Parathyroid adenoma (tissue), 2 donors: ENCODE measurements around the gene B3GALNT2.

Source experiments
- H2AFZ ChIP-seq: fragments of 300-600 bp; sonication (generic); one replicate; pipeline ENCODE4 v1.7.0; 2017; ENCODE audit warnings: antibody characterized with exemption, mild to moderate bottlenecking
- H3K27ac ChIP-seq: fragments of 300-600 bp; sonication (generic); one replicate; pipeline ENCODE4 v1.7.0; 2017
- H3K27me3 ChIP-seq: fragments of 300-600 bp; sonication (generic); one replicate; pipeline ENCODE4 v1.7.0; 2017; ENCODE audit warnings: low read length; ENCODE audit not compliant: control insufficient read depth, insufficient read depth
- H3K36me3 ChIP-seq: fragments of 300-600 bp; sonication (generic); one replicate; pipeline ENCODE4 v1.7.0; 2017; ENCODE audit warnings: low read length; ENCODE audit not compliant: control insufficient read depth, insufficient read depth
- H3K4me1 ChIP-seq: fragments of 300-600 bp; sonication (generic); one replicate; pipeline ENCODE4 v1.7.0; 2017; ENCODE audit warnings: control low read depth
- H3K4me2 ChIP-seq: fragments of 300-600 bp; sonication (generic); one replicate; pipeline ENCODE4 v1.7.0; 2017; ENCODE audit warnings: low read length
- H3K4me3 ChIP-seq: fragments of 300-600 bp; sonication (generic); one replicate; pipeline ENCODE4 v1.7.0; 2017; ENCODE audit warnings: low read depth, low read length
- H3K79me2 ChIP-seq: fragments of 300-600 bp; sonication (generic); one replicate; pipeline ENCODE4 v1.7.0; 2017; ENCODE audit warnings: control low read depth
- H3K9ac ChIP-seq: fragments of 300-600 bp; sonication (generic); one replicate; pipeline ENCODE4 v1.7.0; 2017; ENCODE audit warnings: mild to moderate bottlenecking
- H3K9me3 ChIP-seq: fragments of 300-600 bp; sonication (generic); one replicate; pipeline ENCODE4 v1.7.0; 2017; ENCODE audit warnings: low read length; ENCODE audit not compliant: control insufficient read depth
- TF ChIP-seq, protein P1 (sequence below): fragments of 300-600 bp; sonication (generic); IDR thresholded peaks from one replicate; pipeline ENCODE4 v1.7.0; 2017; ENCODE audit warnings: antibody characterized with exemption, mild to moderate bottlenecking
- donor health status: primary hyperparathyroidism.

The B3GALNT2 gene

DNA sequence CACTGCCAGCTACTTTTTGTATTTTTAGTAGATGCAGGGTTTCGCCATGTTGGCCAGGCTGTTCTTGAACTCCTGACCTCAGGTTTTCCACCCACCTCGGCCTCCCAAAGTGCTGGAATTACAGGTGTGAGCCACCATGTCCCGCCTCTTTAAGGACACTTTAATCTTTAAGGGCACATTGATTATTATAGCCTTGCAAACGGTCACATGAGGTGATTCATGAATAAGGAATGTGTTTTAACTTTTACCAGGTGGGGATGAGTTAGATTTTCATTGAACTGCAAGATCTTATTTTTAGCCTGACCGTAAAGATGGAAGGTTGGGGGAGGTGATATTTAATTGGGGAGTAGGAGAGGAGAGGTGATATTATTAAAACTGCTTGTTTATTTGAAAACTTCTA is 75.1 kb downstream of the B3GALNT2 start:
- Histone ChIP-seq H3K4me1 (no peaks in the 10 kb centered on the region), H3K79me2 (no peaks in the 10 kb centered on the region), H3K4me3 (no peak overlapping the region), H2AFZ (no peak overlapping the region), H3K9me3 (no peaks in the 10 kb centered on the region), H3K27ac (no peak overlapping the region), H3K4me2 (no peak overlapping the region), H3K27me3 (no peaks in the 10 kb centered on the region), H3K9ac (no peak overlapping the region), H3K36me3 (no peaks in the 10 kb centered on the region)
- TF ChIP-seq, protein P1, sequence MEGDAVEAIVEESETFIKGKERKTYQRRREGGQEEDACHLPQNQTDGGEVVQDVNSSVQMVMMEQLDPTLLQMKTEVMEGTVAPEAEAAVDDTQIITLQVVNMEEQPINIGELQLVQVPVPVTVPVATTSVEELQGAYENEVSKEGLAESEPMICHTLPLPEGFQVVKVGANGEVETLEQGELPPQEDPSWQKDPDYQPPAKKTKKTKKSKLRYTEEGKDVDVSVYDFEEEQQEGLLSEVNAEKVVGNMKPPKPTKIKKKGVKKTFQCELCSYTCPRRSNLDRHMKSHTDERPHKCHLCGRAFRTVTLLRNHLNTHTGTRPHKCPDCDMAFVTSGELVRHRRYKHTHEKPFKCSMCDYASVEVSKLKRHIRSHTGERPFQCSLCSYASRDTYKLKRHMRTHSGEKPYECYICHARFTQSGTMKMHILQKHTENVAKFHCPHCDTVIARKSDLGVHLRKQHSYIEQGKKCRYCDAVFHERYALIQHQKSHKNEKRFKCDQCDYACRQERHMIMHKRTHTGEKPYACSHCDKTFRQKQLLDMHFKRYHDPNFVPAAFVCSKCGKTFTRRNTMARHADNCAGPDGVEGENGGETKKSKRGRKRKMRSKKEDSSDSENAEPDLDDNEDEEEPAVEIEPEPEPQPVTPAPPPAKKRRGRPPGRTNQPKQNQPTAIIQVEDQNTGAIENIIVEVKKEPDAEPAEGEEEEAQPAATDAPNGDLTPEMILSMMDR = no peak

DNA sequence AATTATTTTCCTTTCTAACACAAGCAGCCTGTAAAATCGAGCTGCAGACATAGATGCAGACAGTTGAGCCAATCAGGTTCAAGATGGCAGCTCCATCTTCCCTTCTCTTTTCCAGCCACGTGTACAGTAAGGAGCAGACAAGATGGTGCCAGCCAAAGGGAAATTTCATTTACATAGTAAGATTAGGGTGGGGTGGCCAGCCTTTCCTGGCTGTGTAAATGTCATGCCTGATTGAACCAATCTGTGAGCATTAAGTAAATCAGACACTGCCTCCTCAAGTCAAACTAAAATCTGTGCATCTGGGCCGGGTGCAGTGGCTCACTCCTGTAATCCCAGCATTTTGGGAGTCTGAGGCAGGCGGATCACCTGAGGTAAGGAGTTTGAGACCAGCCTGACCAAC is 76.8 kb downstream of the B3GALNT2 start:
- Histone ChIP-seq H3K27ac (no peak overlapping the region), H3K9ac (no peak overlapping the region), H3K4me3 (no peak overlapping the region), H3K27me3 (no peaks in the 10 kb centered on the region), H3K4me1 (no peaks in the 10 kb centered on the region), H2AFZ (no peak overlapping the region), H3K36me3 (no peaks in the 10 kb centered on the region), H3K9me3 (no peaks in the 10 kb centered on the region), H3K4me2 (no peak overlapping the region), H3K79me2 (no peaks in the 10 kb centered on the region)
- TF ChIP-seq, protein P1 = no peak

DNA sequence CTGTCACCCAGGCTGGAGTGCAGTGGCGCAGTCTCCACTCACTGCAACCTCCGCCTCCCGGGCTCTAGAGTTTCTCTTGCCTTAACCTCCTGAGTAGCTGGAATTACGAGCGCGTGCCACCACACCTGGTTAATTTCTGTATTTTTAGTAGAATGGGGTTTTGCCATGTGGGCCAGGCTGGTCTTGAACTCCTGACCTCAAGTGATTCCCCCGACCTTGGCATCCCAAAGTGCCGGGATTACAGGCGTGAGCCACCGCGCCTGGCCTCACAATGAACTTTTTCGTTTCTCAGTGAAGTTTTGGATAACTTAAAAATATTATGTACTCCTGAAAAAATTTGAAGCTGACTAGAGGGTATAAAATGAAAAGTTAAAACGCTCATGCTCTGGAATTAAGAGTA is 77.6 kb downstream of the B3GALNT2 start:
- no peak overlapping the region for H3K4me3 ChIP-seq
- H3K27me3 ChIP-seq = no peaks in the 10 kb centered on the region
- H3K36me3 ChIP-seq = no peaks in the 10 kb centered on the region
- H3K9me3 ChIP-seq = no peaks in the 10 kb centered on the region
- no peaks in the 10 kb centered on the region for H3K79me2 ChIP-seq
- H3K4me1 ChIP-seq = no peaks in the 10 kb centered on the region
- TF ChIP-seq, protein P1 = no peak
- H2AFZ ChIP-seq = no peak overlapping the region
- no peak overlapping the region for H3K27ac ChIP-seq
- H3K4me2 ChIP-seq = no peak overlapping the region
- no peak overlapping the region for H3K9ac ChIP-seq

DNA sequence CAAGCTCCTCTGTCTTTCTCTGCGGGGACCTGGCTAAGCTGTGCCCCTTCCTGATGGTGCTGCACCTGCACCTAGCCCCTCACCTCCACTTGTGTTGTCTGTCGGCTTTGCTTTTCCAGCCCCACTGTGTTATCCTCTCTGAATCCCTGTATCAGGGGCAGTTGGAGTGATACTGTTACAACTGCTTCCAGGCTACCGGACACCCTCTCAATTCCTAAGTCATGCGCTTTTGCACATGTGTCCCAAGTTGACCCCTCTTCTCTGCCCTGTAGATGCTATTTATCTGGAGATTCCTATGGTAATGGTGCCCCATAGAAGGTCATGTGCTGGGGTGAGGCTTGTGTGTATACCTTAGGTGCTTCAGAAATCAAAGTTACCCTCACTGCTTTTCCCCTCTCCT is 78.1 kb downstream of the B3GALNT2 start:
- TF ChIP-seq, protein P1 = no peak
- H2AFZ ChIP-seq = no peak overlapping the region
- H3K9me3 ChIP-seq = no peaks in the 10 kb centered on the region
- no peak overlapping the region for H3K4me2 ChIP-seq
- H3K79me2 ChIP-seq = no peaks in the 10 kb centered on the region
- H3K4me3 ChIP-seq = no peak overlapping the region
- H3K27me3 ChIP-seq = no peaks in the 10 kb centered on the region
- no peak overlapping the region for H3K27ac ChIP-seq
- no peaks in the 10 kb centered on the region for H3K4me1 ChIP-seq
- no peaks in the 10 kb centered on the region for H3K36me3 ChIP-seq
- no peak overlapping the region for H3K9ac ChIP-seq

DNA sequence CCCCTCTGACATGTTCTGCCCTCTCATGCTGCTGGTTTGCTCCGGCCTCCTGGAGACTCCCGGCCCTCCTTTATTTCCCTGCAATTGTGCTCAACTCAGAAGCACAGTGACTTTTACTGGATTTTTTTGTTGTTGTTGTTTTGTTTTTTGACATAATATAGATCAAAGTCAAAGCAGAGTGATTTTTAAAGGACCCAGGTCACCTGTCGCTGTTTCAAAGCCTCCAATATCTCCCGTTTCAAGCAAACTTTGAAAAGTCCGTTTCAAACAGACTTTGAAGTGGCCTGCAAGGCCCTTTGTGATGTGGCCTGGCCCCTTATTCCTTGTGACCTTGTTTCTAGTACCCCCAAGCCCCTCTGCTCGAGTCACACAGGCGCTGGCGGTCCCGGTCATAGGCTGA is 78.9 kb downstream of the B3GALNT2 start:
- Histone ChIP-seq H3K9ac (no peak overlapping the region), H2AFZ (no peak overlapping the region), H3K36me3 (no peaks in the 10 kb centered on the region), H3K27me3 (no peaks in the 10 kb centered on the region), H3K4me1 (no peaks in the 10 kb centered on the region), H3K27ac (no peak overlapping the region), H3K4me3 (no peak overlapping the region), H3K4me2 (no peak overlapping the region), H3K9me3 (no peaks in the 10 kb centered on the region), H3K79me2 (peaks cover 3% of the 10 kb centered on the region)
- TF ChIP-seq, protein P1 = no peak
